WERI-Rb-1 (cell line): Measurements from ENCODE around the gene CLASRP.
"Not testable (repeated sequence)": the region's sequence is repeated elsewhere in the genome, so short reads cannot be mapped to it uniquely, and the experiment has no call there.

Experiments used
- DNase-seq: peaks from one replicate; pipeline ENCODE4 v3.0.0-alpha.2; 2020
- H3K27ac ChIP-seq: fragments of 250-450 bp; sonication (Bioruptor Pico); 2 replicates; pipeline ENCODE4 v1.5.1; 2020; ENCODE audit warnings: mild to moderate bottlenecking, moderate library complexity
- H3K27me3 ChIP-seq: fragments of 250-450 bp; sonication (Bioruptor Pico); 2 replicates; pipeline ENCODE4 v1.5.1; 2021; ENCODE audit warnings: mild to moderate bottlenecking, low read depth, moderate library complexity; ENCODE audit not compliant: insufficient read depth, severe bottlenecking
- H3K36me3 ChIP-seq: fragments of 250-450 bp; sonication (Bioruptor Pico); 2 replicates; pipeline ENCODE4 v1.5.1; 2020; ENCODE audit warnings: mild to moderate bottlenecking, moderate library complexity
- H3K4me3 ChIP-seq: 2 replicates; pipeline ENCODE4 v1.5.1; 2011; ENCODE audit warnings: low read depth, mild to moderate bottlenecking, control low read depth, low read length
- H3K9me3 ChIP-seq: fragments of 250-450 bp; sonication (Bioruptor Pico); 2 replicates; pipeline ENCODE4 v1.5.1; 2021; ENCODE audit warnings: mild to moderate bottlenecking, moderate library complexity; ENCODE audit not compliant: severe bottlenecking
- CTCF ChIP-seq: IDR thresholded peaks from 2 replicates; pipeline ENCODE4 v1.5.1; 2011; ENCODE audit warnings: low read depth, mild to moderate bottlenecking, control low read depth, inconsistent platforms, low read length

The CLASRP gene

DNA sequence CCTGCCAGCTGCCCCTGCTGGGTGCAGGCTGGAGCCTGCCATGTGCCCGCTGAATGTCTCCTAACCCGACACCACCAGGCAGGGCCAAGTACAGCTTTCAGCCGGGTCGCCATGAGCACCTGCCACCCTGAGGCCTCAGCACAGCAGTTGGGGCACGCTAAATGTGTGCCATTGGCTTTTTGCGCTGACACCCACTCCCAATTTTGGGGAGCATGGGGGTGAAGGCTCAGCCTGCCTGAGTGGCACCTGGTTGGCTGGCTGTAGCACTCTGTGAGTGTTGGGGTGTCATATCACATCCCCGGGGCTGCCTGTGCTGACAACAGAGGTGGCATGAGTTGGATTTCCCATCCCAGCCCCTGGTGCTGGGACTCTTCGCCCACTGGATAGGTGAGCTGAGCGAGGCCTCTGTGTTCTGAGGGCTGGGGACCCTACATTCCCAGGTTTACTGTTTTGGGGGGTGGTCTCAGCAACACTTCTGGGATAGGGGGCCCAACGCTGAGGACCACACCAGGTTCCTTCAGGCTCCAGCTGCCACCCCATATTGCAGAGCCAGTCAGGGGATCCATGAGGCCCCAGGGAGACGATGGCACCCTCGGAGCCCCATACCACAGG lies 44.8 kb upstream of the CLASRP start:
- TF ChIP-seq CTCF: no peak
- DNase-seq: no peak
- no peak overlapping the region for H3K4me3 ChIP-seq
- no peaks in the 10 kb centered on the region for H3K27me3 ChIP-seq
- H3K27ac ChIP-seq: no peak overlapping the region
- peaks cover 20% of the 10 kb centered on the region for H3K36me3 ChIP-seq
- no peaks in the 10 kb centered on the region for H3K9me3 ChIP-seq

DNA sequence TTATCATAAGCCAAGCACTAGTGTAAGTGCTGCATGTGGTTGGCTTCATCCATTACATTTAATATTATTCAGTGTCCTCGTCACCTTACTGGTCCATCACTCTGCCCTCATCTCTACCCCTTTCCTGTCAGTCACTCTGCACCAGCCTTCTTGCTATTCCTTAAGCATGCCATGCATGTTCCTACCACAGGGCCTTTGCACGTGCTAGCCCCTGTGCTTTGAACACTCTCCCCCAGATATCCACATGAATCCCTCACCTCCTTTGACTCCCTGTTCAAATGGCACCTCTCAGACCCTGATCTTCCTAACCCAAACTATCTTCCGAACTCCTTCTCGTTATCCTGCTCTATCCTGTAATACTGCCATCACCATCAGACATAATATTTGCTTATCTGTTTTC lies 40.8 kb upstream of the CLASRP start:
- no peaks in the 10 kb centered on the region for H3K27me3 ChIP-seq
- no peak overlapping the region for H3K27ac ChIP-seq
- DNase-seq: no peak
- TF ChIP-seq CTCF: no peak
- H3K9me3 ChIP-seq: no peaks in the 10 kb centered on the region
- H3K36me3 ChIP-seq: no peaks in the 10 kb centered on the region
- H3K4me3 ChIP-seq: no peak overlapping the region

DNA sequence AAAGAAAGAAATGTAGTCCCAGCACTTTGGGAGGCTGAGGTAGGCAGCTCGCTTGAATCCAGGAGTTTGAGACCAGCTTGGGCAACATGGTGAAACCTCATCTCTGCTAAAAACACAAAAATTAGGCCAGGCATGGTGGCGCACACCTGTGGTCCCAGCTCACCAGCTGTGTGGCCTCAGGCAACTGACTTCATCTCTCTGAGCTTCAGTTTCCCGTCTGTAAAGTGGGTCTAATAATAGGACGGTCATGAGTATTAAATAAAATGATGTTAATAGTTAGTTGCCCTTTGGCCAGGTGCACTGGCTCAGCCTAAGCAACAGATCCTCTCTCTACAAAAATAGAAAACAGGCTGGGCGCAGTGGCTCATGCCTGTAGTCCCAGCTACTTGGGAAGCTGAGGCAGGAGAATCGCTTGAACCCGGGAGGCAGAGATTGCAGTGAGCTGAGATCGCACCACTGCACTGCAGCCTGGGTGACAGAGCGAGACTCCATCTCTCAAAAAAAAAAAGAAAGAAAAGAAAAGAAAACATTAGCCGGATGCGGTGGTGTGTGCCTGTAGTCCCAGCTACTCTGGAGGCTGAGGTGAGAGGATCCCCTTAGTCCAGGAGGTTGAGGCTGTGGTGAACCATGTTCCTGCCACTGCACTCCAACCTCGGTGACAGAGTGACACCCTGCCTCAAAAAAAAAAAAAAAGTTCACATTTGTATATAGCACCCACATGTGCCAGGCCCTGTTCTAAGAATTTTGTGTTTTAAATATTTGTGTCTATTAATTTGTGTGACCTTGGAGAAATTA lies 39.5 kb upstream of the CLASRP start:
- not testable (repeated sequence) for DNase-seq, H3K27me3 ChIP-seq, H3K27ac ChIP-seq, H3K4me3 ChIP-seq, H3K9me3 ChIP-seq, H3K36me3 ChIP-seq

- not testable (repeated sequence) for H3K36me3 ChIP-seq, H3K27ac ChIP-seq
- peak overlapping the region; percentile 26; the same call in 1 of the 2 replicates for H3K4me3 ChIP-seq
These were observed 38.2 kb upstream of the CLASRP start for GRCh38 chr19:45000665-45001064.

GRCh38 chr19:45001087-45001739 lies 37.6 kb upstream of the CLASRP start, which contains the start of gene RELB:
Gene RELB (plus strand): TSS chr19:45001464. CDS start chr19:45001580, 116 bp downstream.
- H3K9me3 ChIP-seq: no peaks in the 10 kb centered on the region
- peak within 1 kb of the TSS; percentile 77 for H3K27ac ChIP-seq
- peak; percentile 93 for DNase-seq
- no peaks in the 10 kb centered on the region for H3K36me3 ChIP-seq
- no peaks in the 10 kb centered on the region for H3K27me3 ChIP-seq
- no peak for TF ChIP-seq CTCF
- H3K4me3 ChIP-seq: peak within 1 kb of the TSS; percentile 52

More at GRCh38 chr19:45000665-45001064, 38.2 kb upstream of the CLASRP start:
- not testable (repeated sequence) for H3K9me3 ChIP-seq, H3K27me3 ChIP-seq, DNase-seq

GRCh38 chr19:45003485-45003884 lies 35.4 kb upstream of the CLASRP start:
- Histone ChIP-seq H3K36me3 (no peaks in the 10 kb centered on the region), H3K27ac (no peak overlapping the region)
- TF ChIP-seq CTCF: no peak

More at GRCh38 chr19:45003485-45003884, 35.4 kb upstream of the CLASRP start:
- no peaks in the 10 kb centered on the region for H3K27me3 ChIP-seq
- H3K9me3 ChIP-seq: no peaks in the 10 kb centered on the region
- no peak for DNase-seq
- H3K4me3 ChIP-seq: no peak overlapping the region
